GM19452 (cell line): ENCODE data around the gene SYNRG.

ENCODE experiments used
- ATAC-seq: cut with Tn5 transposase; IDR thresholded peaks from one replicate; pipeline ENCODE4 v1.9.1; 2021; ENCODE audit not compliant: unreplicated experiment

The SYNRG gene

GRCh38 chr17:37605813-37606505, 3.3 kb downstream of the SYNRG start:
- no peak for ATAC-seq

- no peak for ATAC-seq
Measured at GRCh38 chr17:37605081-37605480, 4.1 kb downstream of the SYNRG start.

DNA sequence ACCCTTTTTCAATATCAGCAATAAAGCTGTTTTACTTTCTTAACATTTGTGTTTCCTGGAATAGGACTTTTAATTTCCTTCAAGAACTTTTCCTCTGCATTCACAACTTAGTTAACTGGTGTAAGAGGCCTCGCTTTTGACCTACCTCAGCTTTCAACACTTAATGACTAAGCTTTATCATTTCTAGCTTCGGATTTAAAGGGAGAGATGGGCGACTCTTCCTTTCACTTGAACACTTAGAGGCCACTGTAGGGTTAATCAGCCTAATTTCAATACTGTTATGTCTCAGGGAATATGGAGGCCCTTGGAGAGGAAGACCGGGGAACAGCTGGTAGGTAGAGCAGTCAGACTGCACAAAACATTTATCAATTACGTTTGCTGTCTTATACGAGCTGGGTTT, 4.7 kb downstream of the SYNRG start:
- ATAC-seq = no peak

- no peak for ATAC-seq
Measured at GRCh38 chr17:37598145-37598544, 11.1 kb downstream of the SYNRG start.

DNA sequence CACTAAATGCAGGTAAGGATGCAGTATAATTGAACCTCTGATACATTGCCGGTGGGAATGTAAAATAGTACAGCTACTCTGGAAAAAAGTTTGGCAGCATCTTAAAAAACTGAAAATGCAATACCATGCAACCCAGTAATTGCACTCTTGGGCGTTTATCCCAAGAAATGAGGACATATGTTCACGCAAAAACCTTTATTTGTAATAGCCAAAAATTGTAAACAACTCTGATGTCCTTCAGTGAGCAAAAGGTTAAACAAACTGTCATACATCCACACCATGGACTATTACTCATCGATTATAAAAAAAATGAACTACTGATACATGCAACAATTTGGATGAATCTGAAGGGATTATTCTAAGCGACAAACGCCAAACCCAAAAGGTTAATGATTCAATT, 16.9 kb downstream of the SYNRG start:
- ATAC-seq = no peak

DNA sequence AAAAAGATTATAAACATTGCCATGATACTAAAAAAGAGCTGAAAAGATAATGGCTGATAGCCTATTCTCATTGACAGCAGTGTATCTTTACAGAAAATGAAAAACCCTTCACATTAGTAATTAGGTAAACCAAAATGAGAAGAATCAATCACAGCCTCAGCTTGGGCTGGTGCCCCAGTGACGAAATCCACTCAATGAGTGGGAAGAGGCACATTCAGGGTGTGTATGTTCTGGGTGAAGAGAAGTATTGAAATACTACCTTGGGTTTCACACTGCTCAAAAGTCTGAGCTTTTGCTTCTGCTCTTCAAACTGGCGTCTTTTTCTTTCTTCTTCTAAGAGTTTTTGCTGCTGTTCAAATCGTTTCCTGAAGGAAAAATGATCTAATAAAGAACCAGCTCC, 24.2 kb downstream of the SYNRG start:
- no peak for ATAC-seq

DNA sequence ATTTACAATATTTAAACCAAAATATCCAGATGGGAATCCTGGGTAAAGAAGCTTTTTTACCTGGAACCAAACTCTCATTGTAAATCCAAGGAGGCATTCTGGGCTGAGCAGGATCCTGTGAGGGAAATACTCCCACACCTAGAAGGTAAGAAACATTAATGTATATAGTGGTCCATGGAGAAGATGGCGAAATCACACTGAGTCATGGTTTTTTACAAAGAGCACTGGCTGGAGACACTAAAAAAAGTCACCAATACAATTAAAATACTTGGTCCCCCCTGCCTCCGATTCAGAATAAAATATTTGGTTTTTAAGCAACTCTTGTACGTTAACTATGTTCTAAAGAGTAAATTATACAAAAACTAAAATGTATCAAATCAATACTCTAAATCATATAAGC, 32.9 kb downstream of the SYNRG start:
- no peak for ATAC-seq

- no peak for ATAC-seq
Measured at GRCh38 chr17:37574427-37574826, 34.8 kb downstream of the SYNRG start.

- ATAC-seq = no peak
Measured at GRCh38 chr17:37571674-37572073, 37.5 kb downstream of the SYNRG start.

DNA sequence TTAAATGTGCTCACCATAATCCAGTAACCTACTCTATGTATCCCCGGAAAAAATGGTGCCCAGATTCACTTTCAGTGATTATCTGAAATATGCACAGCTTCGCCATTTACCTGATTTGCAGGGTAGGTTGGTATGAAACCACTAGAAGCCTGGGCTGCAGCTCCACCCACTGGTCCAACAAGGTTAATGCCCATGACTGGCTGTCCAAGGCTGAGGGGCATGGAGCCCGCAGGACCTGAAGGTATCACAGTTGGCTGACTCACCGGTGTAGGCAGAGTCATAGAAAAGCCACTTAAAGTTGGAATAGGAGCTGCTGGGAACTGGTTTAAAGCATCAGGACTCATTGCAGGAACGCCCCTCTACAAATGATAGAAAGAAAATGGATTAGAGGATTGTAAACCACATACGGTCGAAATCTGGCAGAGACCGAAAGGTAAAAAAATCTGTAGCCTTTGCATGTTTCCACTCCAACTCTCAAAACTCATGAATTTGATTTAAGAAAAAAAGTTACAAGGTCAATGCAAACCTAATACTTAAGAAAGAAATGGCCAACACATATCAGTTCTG, 38.6 kb downstream of the SYNRG start:
- no peak for ATAC-seq

DNA sequence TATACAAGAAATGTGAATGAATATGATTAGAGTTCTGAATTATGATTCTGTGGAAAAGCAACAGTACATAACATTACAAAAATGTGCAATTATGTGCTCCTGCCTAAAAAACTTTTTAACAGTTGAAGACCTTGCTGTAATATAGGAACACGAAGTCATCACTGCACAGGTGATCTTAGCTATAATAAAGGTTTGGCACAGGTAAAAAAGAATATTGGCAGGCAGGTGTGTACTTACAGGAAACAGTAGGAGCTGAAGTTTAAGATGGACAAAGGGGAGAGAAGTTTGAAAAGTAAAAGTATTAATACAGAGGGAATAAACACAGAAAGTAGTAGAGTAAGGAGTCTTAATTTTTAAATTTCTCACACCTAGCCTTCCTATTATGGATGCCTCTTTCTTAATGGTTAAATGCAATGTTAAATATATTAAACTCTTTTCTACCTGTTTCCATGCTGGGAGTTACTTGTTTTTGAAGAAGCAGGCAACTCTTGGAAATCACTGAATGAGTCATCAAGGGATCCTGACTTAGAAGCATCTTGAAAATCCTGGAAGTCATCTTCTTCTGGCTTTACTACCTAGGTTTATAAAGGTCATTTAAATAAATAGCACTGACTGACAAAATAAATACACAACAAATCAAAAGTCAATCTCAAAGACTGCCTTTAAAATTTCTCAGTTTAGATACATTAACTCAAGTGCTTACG, 40.7 kb downstream of the SYNRG start:
- no peak for ATAC-seq

GRCh38 chr17:37567538-37567937, 41.7 kb downstream of the SYNRG start:
- ATAC-seq = no peak

- no peak for ATAC-seq
Measured at GRCh38 chr17:37567137-37567536, 42.1 kb downstream of the SYNRG start.

DNA sequence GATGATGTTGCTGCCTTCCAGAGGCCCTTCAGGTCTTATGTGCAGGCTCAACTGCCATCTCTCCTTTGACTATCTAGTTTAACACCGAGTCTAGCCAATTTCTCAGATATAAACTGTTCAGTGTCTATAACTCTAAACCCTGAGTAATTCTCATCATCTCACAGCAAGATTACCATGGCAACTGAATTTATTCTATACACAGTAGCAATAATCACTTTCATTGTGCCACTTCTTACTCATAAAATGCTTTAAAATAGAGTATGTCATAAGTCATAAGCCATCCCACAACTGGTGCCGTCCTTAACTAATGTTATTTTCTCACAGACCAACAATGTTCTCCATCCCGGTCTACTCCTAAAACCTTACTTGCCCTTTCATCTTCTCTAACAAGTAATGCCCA, 45.0 kb downstream of the SYNRG start:
- no peak for ATAC-seq

GRCh38 chr17:37562016-37562745, 47.0 kb downstream of the SYNRG start:
- no peak for ATAC-seq

DNA sequence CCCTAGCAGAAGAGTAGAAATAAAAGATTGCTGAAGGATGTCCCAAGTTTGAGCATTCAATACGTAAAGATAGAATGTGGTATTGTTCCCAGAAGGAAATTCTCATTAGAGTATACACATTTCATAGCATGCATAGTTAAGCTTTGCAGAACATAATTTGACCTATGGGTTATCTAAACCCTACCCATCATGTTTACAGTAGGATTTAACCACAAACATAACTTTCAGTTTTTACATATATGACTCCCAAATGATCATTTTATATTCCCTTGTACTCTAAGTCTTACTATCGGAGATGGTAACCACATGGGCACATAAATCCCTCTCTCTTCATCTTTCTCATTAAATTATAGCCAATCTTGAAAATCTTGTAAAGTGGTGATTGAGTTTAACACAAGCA, 50.9 kb downstream of the SYNRG start:
- ATAC-seq = no peak

GRCh38 chr17:37557482-37557881, 51.7 kb downstream of the SYNRG start:
- no peak for ATAC-seq

- ATAC-seq = no peak
Measured at GRCh38 chr17:37555386-37555785, 53.8 kb downstream of the SYNRG start.

GRCh38 chr17:37553401-37553966, 55.7 kb downstream of the SYNRG start:
- no peak for ATAC-seq

GRCh38 chr17:37551788-37552187, 57.4 kb downstream of the SYNRG start:
- no peak for ATAC-seq

- no peak for ATAC-seq
Measured at GRCh38 chr17:37547986-37548385, 61.2 kb downstream of the SYNRG start.
